HG02588 (cell line): ENCODE data around the gene RHOD.

Experiments used
- ATAC-seq: cut with Tn5 transposase; IDR thresholded peaks from one replicate; pipeline ENCODE4 v1.9.1; 2021; ENCODE audit warnings: mild to moderate bottlenecking, moderate library complexity; ENCODE audit not compliant: unreplicated experiment

Gene RHOD

DNA sequence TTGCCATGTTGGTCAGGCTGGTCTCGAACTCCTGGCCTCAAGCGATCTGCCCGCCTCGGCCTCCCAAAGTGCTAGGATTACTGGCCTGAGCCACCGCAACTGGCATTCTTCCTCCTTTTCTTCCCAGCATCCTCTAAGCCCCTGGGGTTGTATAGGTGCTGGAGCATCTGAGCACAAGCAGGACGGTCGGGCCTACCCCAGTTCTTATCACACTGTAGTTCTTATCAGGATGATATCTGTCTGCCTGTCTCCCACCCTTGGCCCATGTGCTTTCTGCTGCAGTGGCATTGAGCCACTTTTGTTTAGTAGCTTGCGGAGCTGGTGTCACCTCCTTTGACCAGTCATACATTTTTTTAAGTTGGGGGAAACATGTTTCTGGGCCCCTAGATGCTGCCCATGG, 1.9 kb downstream of the RHOD start:
- ATAC-seq, result no peak

- no peak for ATAC-seq
Observed at GRCh38 chr11:67059671-67060070, 3.0 kb downstream of the RHOD start.

DNA sequence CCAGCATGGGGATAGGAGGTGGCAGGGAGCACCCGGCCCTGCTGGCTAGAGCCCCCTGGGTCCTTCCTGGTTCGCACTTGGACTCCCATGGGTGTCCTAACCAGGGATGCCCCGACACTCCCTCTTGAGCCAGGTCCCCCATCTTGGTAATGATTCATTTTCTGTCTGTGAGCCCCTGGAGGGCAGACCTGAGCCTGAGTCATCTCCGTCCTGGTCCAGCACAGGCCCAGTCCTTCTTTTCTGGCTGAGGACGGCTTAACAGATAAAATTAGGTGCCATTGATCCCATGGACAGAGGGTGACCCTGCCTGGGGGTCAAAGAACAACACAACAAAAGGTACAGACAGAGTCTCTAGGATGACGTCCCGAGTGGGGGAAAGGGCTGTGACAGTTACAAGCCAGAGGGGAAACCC, 3.5 kb downstream of the RHOD start:
- ATAC-seq, result no peak

DNA sequence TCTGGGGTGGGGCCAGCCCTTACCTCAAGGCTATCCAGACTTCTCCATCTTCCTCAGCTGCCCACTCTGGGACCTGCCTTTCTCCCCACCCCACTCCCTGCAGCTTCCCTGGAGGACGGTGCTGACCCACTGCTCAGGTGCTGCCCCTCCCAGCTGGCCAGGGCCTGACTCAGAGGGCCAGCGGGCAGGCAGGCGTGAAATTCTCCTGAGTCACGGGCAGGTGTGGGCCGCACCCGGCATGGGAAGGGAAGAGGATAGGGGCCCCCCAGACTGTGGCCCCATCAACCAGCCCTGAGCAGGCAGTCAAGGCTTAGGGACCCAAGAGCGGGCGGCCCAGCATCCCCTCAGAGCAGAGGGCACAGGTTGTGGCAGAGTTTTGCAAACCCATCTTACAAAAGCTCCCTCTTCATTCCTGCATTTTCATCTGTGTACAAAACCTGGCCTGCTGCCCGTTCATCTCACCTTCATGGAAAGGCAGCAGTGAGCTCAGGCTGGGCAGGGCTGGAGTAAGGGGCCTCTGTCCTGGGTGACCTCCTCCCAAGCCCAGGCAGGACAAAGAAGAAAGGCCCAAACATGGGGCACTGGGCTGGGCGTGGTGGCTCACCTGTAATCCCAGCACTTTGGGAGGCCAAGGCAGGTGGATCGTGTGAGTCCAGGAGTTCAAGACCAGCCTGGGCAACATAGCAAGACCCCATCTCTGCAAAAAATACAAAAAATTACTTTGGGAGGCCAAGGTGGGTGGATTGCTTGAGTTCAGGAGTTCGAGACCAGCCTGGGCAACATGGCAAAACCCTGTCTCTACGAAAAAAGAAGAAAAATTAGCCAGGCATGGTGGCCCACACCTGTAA, 6.1 kb downstream of the RHOD start:
- no peak for ATAC-seq

GRCh38 chr11:67066333-67066709, 9.7 kb downstream of the RHOD start:
- ATAC-seq, result no peak

GRCh38 chr11:67071420-67072284, 15.0 kb downstream of the RHOD start:
- no peak for ATAC-seq

DNA sequence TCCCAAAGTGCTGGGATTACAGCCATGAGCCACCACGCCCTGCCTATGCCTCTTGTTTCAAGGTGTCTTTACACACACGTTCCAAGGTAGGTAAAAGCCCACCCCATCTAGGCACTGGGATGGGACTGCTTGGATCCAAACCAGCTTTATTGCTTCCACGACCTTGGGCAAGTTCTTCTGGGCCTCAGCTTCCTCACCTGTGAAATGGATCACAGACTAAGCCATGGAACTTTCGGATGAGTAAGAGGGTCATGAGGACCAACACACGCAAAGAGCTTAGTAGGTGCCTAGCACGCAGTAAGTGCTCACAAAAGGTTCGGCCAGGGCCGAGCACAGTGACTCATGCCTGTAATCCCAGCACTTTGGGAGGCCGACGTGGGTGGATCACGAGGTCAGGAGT, 15.6 kb downstream of the RHOD start:
- ATAC-seq, result no peak

GRCh38 chr11:67073908-67074307, 17.3 kb downstream of the RHOD start:
- no peak for ATAC-seq

DNA sequence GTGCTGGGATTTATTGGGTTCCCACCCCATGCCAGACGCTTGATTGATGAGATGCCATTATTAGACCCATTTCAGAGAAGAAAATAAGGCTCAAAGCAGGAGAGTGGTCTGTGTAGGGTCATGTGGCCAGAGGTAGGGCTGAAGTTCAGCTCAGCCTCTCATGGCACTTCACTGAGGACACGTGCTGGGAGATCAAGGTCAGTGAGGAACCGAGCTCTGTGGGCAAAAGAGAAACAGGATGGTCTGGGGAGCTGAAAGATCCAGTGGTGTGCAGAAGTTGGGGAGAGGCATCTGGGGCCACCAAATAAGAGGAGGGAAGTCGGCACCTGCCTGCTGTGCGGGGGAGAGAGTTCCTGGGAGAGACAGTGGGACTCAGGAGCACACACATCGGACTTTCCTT, 19.6 kb downstream of the RHOD start:
- no peak for ATAC-seq

DNA sequence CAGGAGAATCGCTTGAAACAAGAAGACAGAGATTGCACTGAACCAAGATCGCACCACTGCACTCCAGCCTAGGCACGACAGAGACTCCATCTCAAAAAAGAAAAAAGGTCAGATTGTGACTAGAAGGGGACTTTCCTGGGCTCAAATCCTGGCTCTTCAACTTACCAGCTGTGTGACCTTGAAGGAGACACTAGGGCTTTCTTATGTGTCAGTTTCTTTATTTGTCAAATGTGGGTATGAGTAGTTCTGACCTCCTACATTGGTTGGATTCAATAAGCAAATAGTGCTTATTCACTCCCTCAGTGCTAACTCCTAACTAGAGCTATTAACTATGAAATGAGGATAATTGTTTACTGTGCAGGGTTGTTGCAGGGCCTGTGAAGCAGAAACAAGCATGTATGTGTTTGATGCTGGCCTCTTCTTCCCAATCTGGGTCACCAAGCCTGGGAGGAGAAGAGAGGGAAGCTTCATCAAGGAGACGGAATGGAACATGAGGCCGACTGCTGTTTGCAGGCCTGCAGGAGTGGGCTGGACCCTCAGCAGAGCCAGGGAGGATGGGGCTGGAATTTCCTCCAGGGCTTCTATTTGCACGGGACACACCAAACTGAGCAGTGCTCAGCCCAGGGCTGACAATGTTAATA, 22.5 kb downstream of the RHOD start:
- ATAC-seq, result no peak

DNA sequence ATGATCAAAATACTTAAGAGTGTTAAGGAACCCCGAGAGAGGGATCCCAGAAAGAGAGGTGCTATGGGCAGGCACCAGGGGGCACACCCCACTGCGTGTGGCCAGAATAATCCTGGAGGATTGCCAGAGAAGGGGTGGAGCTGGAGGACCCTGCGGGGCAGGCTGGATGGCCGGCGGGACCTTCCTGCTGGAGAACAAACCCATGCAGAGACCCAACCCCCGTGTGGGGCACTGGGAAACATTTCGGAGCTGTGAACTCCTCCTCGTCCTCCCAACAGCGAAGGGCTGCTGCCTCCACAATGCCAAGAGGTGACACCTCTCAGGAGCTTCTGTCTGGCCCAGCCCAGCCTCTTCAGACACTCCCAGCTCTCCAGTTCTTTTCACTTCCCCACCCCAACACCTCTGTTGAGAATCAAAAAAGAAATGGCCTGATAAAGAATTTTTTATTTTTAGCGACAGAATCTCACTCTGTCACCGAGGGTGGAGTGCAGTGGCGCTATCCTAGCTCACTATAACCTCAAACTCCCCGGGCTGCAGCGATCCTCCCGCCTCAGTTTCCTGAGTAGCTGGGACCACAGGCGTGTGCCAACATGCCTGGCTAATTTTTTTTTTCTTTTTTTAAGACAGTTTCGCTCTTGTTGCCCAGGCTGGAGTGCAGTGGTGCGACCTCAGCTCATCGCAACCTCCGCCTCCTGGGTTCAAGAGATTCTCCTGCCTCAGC, 25.6 kb downstream of the RHOD start:
- ATAC-seq, result no peak

- no peak for ATAC-seq
Observed at GRCh38 chr11:67083786-67084366, 27.2 kb downstream of the RHOD start.

DNA sequence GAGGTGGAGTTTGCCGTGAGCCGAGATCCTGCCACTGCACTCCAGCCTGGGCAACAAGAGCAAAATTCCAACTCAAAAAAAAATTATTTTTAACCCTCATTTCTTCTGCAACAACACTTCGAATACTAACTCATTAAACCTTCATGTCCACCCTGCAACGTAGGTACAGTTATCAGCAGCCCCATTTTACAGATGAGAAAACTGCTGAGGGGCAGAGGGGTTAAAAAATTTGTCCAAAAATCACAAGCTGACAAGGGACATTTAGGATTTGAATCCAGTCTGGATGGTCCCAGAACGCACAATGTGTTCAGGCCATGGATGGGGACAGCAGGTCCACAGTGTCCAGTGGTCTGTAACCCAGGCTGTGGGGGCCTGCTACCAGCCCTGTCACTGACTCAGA, 29.0 kb downstream of the RHOD start:
- ATAC-seq, result no peak

DNA sequence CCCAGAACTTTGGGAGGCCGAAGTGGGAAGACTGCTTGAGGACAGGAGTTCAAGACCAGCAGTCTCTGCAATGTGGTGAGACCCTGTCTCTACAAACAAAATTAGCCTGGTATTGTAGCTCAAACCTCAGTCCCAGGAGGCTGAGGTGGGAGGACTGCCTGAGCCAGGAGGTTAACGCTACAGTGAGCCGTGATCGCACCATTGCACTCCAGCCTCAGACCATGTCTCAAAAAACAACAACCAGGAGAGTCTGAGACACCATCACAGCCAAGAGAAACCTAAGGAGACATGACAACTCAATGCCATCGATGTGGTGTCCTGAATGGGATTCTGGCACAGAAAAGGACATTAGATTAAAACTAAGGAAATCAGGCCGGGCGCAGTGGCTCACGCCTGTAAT, 34.1 kb downstream of the RHOD start:
- no peak for ATAC-seq

- ATAC-seq, result no peak
Observed at GRCh38 chr11:67095214-67095507, 38.5 kb downstream of the RHOD start.

DNA sequence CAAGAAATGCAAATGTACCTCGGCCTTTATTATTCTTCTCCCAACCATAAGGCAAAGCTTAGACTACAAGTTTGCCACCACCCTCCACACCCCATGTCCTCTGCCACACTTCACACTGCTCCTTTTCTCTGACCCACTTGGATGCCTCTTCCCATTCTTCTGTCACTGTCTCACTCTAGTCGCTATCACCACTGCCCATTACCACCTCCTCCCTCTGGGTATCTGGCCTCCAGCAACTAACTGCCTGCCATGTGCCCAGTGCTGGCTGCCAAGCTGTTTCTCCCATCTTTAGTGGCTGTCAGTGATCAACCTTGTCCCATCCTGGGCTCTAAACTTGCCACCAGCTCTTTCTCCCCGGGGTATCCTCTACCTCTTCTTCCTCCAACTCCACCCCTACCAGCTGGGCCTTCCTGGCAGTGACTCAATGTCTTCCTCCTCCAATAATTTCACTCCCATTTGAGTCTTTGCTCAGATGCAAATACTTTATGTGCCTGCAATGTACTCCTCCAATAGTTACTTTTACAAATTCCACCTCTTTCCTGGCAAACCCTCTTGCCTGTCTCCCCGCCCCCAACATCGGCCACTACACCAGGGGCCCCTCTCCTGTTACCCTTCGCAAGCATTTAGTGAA, 42.3 kb downstream of the RHOD start:
- no peak for ATAC-seq

DNA sequence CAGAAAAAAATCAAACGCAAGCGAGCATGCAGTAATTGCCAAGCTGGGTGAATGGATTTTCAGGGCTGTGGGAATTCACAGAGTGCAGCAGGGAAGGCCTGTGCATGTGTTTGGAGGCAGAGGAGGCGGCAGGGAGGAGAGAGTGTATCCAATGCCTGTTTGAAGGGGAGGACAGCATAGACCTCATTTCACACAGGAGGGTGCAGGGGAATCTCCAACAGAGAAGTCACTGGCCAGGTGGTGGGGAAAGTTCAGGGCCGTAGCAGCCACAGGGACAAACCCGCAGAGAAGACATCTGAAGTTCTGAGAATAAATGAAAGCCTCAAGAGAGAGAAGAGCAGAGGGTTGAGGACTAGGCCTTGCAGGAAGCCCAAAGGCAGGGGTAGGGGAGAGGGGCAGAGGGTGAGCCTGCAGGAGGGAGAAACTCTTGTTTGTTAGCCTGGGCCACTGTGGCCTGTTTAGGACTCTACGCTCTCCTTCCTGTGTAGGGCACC, 43.2 kb downstream of the RHOD start:
- ATAC-seq, result no peak

DNA sequence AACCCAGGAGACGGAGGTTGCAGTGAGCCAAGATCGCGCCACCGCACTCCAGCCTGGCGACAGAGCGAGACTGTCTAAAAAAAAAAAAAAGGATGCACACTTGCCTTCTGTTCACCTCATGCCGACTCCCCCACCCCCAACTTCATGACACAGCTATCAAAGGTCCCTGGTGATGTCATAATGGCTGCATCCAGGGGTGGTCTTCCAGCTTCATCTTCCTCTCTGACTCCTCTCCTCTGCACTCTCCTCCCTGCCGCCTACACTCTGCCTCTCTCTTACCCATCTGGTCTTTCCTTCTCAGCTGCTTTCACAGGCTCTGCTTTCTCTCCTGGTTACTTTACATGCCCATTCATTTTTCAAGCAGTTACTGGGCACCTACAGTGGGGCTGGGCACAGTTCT, 46.0 kb downstream of the RHOD start:
- no peak for ATAC-seq

- no peak for ATAC-seq
Observed at GRCh38 chr11:67105964-67106363, 49.3 kb downstream of the RHOD start.

GRCh38 chr11:67111261-67111660, 54.6 kb downstream of the RHOD start:
- ATAC-seq, result no peak
